H54 (cell line): Measurements from ENCODE around the gene ALKBH1.
"Not testable (repeated sequence)": the region's sequence is repeated elsewhere in the genome, so short reads cannot be mapped to it uniquely, and the experiment has no call there.

Experiments
- DNase-seq: peaks from one replicate; pipeline ENCODE4 v3.0.0; 2011; ENCODE audit warnings: low spot score, mixed read lengths; ENCODE audit not compliant: insufficient read length
- FAIRE-seq: peaks from 3 replicates; lab custom pipeline; 2011; peaks lifted over from hg19 to GRCh38; lab: Jason Lieb, UNC
- POLR2A ChIP-seq: IDR thresholded peaks from 2 replicates; pipeline ENCODE4 v1.6.1; 2011; ENCODE audit warnings: low read depth, mild to moderate bottlenecking, low read length

The ALKBH1 gene

DNA sequence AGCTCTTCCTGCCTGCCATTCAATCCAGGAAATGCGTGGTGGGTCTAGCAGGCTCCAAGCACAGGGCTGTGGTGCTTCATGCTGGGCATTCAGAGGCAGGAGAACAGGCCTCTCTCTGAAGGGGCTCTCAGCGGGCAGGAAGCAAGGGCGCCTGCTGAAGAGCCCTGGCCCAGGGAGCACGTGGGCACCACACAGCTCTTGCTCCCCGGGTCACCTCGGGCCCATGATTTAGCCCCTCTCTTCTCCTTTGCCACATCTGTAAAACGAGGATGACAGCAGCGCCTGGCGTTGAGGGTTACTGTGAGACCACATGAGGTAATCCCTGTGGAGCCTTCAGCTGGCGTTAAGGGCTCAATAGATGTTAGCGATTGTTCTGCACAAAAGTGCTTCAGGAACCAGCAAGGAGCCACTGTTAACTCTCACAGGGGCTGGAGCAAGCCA, 53.8 kb downstream of the ALKBH1 start:
- no peak for TF ChIP-seq POLR2A
- FAIRE-seq, result no peak
- no peak for DNase-seq

DNA sequence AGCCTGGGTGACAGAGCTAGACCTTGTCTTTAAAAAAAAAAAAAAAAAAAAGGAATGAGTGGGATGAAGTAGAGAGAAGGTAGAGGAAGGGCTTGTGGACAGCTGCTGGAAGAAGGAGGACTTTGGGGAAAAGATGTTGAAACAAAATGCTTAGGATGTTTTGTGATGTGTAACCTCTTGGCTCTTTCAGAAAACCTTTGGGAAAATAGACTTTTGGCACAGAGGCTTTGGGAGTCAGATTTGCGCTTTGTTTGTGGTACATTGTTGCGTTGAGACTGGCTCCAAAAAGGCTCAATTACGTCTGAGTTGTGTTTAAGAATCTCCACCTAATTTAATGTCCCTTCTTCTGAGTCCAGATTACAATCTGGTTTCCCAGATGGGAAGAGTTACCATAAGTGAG, 58.5 kb downstream of the ALKBH1 start:
- DNase-seq (no peak), FAIRE-seq (no peak)

DNA sequence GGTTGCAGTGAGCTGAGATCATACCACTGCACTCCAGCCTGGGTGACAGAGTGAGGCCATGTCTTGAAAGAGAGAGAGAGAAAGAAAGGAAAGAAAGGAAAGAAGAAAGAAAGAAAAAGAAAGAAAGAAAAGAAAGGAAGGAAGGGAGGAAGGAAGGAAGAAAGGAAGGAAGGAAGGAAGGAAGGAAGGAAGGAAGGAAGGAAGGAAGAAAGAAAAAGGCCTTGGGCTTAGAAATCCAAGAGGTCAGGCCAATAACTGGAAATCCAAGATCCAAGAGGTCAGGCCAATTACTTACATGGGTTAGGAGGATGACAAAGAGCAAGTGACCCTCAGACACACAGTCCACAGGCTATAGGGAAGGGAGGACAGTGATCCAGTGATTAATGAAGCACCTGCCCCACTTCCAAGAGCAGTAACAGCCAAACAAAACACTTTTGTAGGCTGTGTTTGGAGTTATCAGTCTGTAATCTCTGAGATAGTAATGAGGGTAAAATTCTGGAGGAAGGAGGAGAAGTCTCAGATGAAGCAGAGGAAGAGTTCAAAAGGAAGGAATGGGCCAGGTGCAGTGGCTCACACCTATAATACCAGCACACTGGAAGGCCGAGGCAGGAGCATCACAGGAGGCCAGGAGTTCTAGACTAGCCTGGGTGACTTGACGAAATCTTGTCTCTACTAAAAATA, 59.2 kb downstream of the ALKBH1 start:
- DNase-seq (no peak), FAIRE-seq (no peak)
- no peak for TF ChIP-seq POLR2A

More for the DNA sequence above, 58.5 kb downstream of the ALKBH1 start:
- TF ChIP-seq POLR2A, result no peak

DNA sequence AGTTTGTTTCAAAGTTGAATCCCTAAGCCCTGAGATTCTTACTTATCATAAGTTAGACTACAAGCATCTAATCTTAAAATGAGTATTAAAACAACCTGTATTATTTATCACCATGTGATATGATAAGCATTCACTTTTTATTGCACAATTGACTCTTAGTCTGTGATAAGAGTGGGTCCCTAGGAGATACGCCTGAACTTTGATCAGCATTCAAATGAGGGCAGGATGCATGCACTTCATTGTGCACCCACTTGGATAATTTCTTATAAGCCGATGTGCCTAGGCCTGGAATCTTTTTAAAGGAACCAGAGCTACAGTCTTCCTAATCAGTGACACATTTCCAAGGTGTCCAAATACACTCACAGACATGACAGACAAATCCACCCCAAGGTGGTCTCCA, 60.0 kb downstream of the ALKBH1 start:
- DNase-seq, result no peak
- no peak for TF ChIP-seq POLR2A
- no peak for FAIRE-seq

DNA sequence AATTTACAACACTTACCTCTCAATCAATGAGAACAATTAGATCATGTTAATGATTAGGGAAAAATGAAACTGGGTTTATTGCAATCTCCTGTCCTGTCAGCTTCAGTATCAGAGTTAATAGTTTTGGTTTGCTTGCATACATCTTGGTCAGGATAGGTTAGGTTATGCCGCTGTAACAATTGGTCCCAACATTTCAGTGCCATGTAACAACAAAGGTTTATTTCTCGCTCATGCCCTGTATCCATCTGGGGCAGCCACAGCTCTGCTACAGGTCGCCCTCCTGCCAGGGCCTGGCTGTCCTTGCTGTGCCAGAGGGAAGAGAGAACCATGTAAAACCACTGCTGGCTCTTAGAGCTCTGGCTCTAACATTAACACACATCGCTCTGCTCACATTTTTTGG, 60.9 kb downstream of the ALKBH1 start:
- TF ChIP-seq POLR2A, result no peak
- DNase-seq (no peak), FAIRE-seq (no peak)

DNA sequence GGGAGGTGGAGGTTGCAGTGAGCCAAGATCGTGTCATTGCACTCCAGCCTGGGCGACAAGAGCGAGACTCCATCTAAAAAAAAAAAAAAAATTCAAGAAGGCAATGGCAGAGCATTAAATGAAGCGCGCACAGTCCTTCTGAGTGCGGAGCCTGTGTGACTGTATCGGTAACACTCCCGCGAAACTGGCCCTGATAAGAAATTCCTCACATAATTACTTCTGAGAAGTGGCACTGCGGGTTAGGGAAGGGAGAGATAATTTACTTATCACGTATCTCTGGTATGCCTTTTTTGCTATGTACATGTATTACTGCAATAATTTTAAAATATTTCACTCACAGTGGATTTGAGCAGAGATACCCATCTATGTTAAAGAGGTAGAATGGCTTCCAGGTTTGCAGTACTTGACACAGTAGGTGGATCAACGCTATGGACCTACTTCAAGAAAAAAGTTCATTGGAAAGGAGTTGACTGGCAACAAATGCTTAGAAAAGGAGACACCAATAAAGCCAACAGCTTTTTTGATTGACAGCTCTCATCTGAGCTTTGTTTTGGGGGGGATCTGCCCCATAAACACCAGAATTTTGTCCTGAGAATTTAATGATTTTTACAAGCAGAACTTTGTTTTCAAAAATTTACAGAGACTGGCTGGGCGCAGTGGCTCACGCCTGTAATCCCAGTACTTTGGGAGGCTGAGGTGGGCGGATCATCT, 62.1 kb downstream of the ALKBH1 start:
- TF ChIP-seq POLR2A, result no peak
- FAIRE-seq (no peak), DNase-seq (no peak)

DNA sequence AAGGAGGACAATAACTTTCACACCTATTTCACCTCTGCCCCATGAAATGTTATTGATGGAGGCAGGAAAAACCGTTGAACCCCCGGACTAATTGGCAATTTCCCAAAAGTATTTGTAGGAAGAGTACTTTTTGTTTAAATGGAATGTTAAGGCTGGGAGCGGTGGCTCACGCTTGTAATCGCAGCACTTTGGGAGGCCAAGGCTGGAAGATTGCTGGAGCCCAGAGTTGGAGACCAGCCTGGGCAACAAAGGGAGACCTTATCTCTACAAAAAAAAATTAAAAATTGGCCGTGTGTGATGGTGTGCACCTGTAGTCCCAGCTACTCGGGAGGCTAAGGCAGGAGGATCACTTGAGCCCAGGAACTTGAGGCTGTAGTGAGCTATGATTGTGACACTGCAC, 65.4 kb downstream of the ALKBH1 start:
- TF ChIP-seq POLR2A, result no peak
- FAIRE-seq, result no peak

DNA sequence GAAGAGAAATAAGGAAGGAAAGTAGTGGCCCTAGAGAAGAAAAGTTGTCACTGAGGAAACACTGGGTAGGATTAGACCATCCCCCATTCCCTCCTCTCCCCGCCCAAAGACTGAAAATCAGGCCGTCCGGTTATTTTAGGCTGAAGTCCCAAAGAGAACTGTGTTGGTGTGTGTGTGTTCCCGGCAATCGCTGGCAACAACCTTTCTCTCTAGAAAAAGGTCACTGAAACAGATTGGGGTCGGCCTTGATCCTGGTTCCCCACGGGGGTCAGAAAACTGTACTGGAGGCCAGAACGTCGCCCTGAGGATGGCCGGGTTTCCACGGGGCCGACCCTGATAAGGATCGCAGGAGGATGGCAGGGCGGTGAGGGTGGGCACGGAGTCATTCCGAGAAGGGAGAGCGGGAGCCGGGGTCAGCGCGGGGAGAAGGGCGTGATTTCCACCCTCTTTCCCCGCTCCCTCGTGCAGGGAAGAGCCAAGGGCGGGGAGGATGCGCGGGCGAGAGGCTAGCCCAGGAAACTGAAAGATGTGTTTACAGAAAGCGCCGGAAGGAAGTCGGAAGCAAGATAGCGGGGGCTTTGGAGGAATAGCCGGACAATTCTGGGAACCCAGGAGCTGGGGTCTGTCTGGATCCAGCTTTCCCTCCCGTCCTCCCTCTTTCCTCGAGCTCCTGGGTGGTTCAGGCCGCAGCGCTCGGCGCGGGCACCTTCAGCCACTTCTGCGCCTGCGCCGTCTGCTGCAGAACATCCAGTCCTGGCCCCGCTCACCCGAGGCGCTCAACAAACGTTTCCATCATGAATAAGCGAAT, 66.1 kb downstream of the ALKBH1 start:
- DNase-seq (no peak), FAIRE-seq (no peak)
- no peak for TF ChIP-seq POLR2A

More for the DNA sequence above, 65.4 kb downstream of the ALKBH1 start:
- no peak for DNase-seq

DNA sequence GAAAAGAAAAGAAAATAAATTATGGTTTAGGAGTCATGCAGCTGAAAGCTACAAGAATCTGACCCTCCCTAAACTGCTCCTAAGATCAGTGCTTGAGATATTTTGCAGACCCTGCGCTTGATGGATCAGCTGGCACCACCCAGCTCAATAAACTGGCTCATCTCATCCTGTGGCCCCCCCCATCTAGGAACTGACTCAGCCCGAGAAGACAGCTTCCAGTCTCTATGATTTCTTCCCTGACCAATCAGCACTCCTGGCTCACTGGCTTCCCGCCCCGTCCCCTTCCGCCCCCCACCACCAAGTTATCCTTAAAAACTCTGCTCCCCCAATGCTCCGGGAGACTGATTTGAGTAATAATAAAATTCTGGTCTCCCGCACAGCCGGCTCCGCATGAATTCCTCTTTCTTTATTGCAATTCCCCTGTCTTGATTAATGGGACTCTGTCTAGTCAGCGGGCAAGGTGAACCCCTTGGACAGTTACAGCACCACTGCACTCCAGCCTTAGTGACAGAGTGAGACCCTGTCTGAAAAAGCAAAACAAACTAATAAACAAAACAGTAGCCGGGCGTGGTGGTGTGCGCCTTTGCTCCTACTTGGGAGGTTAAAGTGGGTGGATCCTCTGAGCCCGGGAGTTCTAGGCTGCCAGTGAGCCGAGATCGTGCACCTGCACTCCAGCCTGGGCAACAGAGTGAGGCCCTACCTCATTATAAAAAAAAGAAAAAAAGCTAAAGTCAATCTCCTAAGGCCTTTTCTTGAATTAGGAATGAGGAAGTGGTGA, 66.9 kb downstream of the ALKBH1 start:
- no peak for TF ChIP-seq POLR2A
- no peak for DNase-seq
- no peak for FAIRE-seq

DNA sequence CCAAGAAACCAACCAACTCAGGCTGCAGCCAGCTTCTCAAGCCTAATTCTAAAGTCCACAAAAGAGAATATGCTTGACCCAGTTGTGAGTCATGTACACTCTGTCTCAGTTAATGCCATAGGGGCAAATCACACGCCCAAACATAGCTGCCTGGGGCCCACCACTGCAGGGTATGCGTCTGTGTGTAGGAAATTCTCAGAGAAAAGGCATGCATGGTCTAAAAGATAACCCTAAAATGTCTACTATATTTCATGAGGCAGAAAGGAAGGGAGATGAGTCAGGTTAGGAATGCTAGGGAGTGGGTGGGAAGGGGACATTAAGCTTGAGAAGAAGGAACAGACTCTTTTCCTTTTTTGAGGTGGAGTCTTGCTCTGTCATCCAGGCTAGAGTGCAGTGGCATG, 69.1 kb downstream of the ALKBH1 start:
- no peak for TF ChIP-seq POLR2A
- no peak for FAIRE-seq
- no peak for DNase-seq

DNA sequence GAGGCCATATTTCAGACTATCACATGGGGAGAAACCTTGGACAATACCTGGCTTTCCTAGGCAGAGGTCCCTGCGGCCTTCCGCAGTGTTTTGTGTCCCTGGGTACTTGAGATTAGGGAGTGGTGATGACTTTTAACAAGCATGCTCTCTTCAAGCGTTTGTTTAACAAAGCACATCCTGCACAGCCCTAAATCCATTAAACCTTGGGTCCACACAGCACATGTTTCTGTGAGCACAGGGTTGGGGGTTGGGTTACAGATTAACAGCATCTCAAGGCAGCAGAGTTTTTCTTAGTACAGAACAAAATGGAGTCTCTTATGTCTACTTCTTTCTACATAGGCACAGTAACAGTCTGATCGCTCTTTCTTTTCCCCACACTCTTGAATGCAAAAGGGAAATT, 72.0 kb downstream of the ALKBH1 start:
- not testable (repeated sequence) for DNase-seq

DNA sequence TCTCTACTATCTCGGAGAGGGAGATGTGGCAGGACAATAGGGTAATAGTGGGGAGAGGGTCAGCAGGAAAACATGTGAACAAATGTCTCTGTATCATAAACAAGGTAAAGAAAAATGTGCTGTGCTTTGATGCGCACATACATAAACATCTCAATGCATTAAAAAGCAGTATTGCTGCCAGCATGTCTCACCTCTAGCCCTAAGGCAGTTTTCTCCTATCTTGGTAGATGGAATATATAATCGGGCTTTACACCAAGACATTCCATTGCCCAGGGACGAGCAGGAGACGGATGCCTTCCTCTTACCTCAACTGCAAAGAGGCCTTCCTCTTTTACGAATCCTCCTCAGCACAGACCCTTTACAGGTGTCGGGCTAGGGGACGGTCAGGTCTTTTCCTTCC, 72.4 kb downstream of the ALKBH1 start:
- not testable (repeated sequence) for FAIRE-seq, DNase-seq

More for the DNA sequence above, 72.0 kb downstream of the ALKBH1 start:
- FAIRE-seq, result not testable (repeated sequence)

DNA sequence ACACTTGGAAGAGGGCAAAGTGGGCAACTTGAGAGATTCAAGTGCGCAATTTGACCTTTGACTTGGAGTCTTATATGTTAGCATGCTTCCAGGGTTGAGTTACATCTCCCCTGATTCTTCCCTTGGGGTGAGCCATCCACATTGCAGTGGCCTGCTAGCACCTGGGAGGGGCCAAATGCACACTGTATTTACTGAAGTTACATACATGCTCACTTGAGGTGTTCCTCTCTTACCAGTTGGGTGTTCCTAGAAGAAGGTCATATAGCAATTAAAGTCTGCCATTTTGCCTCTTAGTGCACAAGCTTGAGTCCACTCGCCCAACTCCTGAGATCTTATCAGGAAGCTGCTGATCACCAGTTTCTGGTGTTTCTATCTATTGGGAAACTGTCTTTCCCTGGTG, 77.7 kb downstream of the ALKBH1 start:
- FAIRE-seq, result no peak
- no peak for TF ChIP-seq POLR2A
- DNase-seq, result no peak
